Right lobe of liver (tissue), 6 donors: ENCODE data around the gene ARHGAP12. TPM values are rescaled to one million over a fixed set of nuclear protein-coding genes. Genes with fewer than 3 reads are reported as not detected.

ENCODE experiments used
- ATAC-seq, 4 donors: fragments of 200-7000 bp; cut with Tn5 transposase; one replicate each; pipeline ENCODE4 v1.9.1; 2020; ENCODE audit warnings: mild to moderate bottlenecking in 4 of 4, moderate library complexity in 4 of 4
- DNase-seq, 3 donors: peaks; one replicate each; pipeline ENCODE4 v3.0.0-alpha.2; 2020
- H3K27ac ChIP-seq, 3 donors: fragments of 200-600 bp; one replicate each; pipeline ENCODE4 v1.8.0; 2022
- H3K27me3 ChIP-seq, 2 donors: fragments of 200-600 bp; one replicate each; pipeline ENCODE4 v1.8.0; 2022
- H3K36me3 ChIP-seq, 4 donors: fragments of 200-600 bp; sonication (generic) in 1 of 4; one replicate each; pipeline versions ENCODE4 v1.5.1 to v1.8.0; 2017 to 2022; ENCODE audit warnings: control low read depth in 1 of 4
- H3K4me1 ChIP-seq, 4 donors: fragments of 200-600 bp; sonication (generic) in 1 of 4; one replicate each; pipeline versions ENCODE4 v1.5.1 to v1.8.0; 2017 to 2022; ENCODE audit warnings: control low read depth in 1 of 4
- H3K4me3 ChIP-seq, 3 donors: fragments of 200-600 bp; one replicate each; pipeline ENCODE4 v1.8.0; 2022
- H3K9me3 ChIP-seq, 4 donors: fragments of 200-600 bp; sonication (generic) in 1 of 4; one replicate each; pipeline versions ENCODE4 v1.5.1 to v1.8.0; 2017 to 2022; ENCODE audit warnings: control low read depth in 1 of 4
- POLR2A ChIP-seq: fragments of 450-650 bp; IDR thresholded peaks from one replicate; pipeline ENCODE4 v1.6.1; 2017; ENCODE audit warnings: antibody characterized with exemption, mild to moderate bottlenecking
- WGBS: methylation state at CpG from one replicate; pipeline ENCODE4 v1.1.6; 2018; ENCODE audit warnings: low coverage, low lambda C conversion rate; ENCODE audit not compliant: insufficient coverage; ENCODE audit errors: missing lambda C conversion rate; 5-methylcytosine and 5-hydroxymethylcytosine counted together
- intact Hi-C, 2 donors: fragments of 100-400 bp; cut with DNase I; formaldehyde crosslinking; loops; one replicate each; pipeline versions ENCODE4 v1.11.2 to v1.14.1; 2022
- total RNA-seq, 6 experiments: library from RNA; depleted of rRNA in 2 of 6; stranded (reverse); fragments of >200 nt in 2 of 6; fragmentation: NEBNext Ultra II Directional in 3 of 6; extraction: Animal tissue kit (Norgen Biotek cat#: 25700) in 3 of 6; gene quantifications; one replicate each; pipeline versions ENCODE4 v1.1.0 to v1.2.4, GENCODE V29; 2016 to 2023
- TF ChIP-seq, protein P1 (sequence below), 4 donors: fragments of 200-600 bp in 3 of 4; fragments of 450-650 bp in 1 of 4; IDR thresholded peaks; one replicate each; pipeline versions ENCODE4 v1.5.1 to v1.8.0; 2016 to 2022; ENCODE audit warnings: antibody characterized with exemption in 4 of 4, mild to moderate bottlenecking in 2 of 4
- donor health status: DM: no; HTN: yes; CAD: no.
- donor health status: DM: no; HTN: no; CAD: no.
- donor health status: DM: no; HTN: no; CAD: no.
- donor health status: DM: no; HTN: yes; CAD: no.
- donor health status: DM: no; HTN: yes; CAD: no.

ARHGAP12 gene
- total RNA-seq, 6 experiments from 2014 or later: 12.1 to 24.8 (median 17.6) TPM

DNA sequence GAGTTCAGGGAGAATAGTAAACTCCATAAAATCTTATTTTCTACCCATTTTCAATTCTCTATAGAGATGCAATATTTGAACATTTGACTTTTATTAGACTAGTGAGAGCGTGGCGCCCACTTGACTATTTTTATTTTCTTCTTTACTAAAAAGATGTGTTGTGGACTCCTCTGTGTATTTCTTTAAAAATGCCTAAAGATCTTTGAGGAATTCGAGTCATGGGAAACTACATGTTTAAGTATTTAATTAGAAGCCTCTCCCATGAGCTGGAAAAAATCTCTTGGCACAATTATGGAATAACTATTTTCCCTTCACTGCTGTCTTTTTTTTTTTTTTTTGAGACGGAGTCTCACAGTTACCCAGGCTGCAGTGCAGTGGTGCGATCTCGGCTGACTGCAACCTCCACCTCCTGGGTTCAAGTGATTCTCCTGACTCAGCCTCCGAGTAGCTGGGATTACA, 124.2 kb downstream of the ARHGAP12 start:
- WGBS: 95% methylated on average over 7 of the region's 7 CpGs
- intact Hi-C loops: no loop called here
- Histone ChIP-seq H3K27ac (no peak overlapping the region), H3K9me3 (no peaks in the 10 kb centered on the region), H3K4me1 (no peaks in the 10 kb centered on the region), H3K27me3 (no peaks in the 10 kb centered on the region), H3K36me3 (peaks cover 0 to 5% (median 0%) of the 10 kb centered on the region in 4 donors), H3K4me3 (no peak overlapping the region)
- DNase-seq (no peak), ATAC-seq (no peak)
- no peak for TF ChIP-seq POLR2A
- TF ChIP-seq, protein P1, sequence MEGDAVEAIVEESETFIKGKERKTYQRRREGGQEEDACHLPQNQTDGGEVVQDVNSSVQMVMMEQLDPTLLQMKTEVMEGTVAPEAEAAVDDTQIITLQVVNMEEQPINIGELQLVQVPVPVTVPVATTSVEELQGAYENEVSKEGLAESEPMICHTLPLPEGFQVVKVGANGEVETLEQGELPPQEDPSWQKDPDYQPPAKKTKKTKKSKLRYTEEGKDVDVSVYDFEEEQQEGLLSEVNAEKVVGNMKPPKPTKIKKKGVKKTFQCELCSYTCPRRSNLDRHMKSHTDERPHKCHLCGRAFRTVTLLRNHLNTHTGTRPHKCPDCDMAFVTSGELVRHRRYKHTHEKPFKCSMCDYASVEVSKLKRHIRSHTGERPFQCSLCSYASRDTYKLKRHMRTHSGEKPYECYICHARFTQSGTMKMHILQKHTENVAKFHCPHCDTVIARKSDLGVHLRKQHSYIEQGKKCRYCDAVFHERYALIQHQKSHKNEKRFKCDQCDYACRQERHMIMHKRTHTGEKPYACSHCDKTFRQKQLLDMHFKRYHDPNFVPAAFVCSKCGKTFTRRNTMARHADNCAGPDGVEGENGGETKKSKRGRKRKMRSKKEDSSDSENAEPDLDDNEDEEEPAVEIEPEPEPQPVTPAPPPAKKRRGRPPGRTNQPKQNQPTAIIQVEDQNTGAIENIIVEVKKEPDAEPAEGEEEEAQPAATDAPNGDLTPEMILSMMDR (IDR thresholded peaks at IDR 0.05): no peak

DNA sequence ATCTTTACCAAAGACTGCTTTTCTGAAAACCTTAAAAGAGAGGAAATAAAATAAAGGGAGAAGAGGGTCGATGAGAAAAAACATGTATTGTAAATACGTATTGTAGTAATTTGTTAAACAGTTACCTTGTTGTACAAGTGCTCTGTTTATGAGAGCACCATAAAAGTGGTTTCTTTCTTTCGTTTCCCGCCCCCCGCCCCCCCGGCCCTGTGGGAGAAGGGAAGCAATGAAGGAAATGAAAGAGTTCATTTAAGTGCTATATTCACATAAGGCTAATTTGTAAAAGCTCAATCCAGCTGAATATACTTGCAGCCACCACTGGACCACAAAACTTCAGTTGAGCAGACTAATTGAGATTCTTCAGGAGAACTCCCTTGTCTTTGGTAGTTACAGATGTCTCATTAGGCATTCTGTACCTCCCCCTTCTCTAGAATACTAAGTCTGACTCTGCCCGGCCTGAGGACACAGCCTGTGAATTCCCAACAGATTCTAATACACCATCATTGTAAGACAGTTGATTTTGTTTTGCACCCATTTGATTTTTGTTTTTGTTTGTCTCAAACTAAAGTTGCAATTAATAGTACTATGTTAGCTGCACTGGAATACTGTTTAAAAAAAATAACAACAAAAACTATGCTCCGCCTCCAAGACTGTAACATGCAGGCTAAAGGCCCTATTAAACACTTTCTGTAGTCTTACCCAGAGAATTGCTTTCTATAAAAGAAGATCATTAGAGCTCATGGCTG, 124.9 kb downstream of the ARHGAP12 start:
- Histone ChIP-seq H3K4me1 (no peaks in the 10 kb centered on the region), H3K9me3 (no peaks in the 10 kb centered on the region), H3K27ac (no peak overlapping the region), H3K36me3 (peaks cover 0 to 5% (median 0%) of the 10 kb centered on the region in 4 donors), H3K27me3 (no peaks in the 10 kb centered on the region), H3K4me3 (no peak overlapping the region)
- ATAC-seq (no peak), DNase-seq (no peak)
- TF ChIP-seq, protein P1 (IDR thresholded peaks at IDR 0.05): no peak
- no peak for TF ChIP-seq POLR2A
- intact Hi-C loops: no loop called here
- WGBS: 92% methylated on average over 4 of the region's 8 CpGs

DNA sequence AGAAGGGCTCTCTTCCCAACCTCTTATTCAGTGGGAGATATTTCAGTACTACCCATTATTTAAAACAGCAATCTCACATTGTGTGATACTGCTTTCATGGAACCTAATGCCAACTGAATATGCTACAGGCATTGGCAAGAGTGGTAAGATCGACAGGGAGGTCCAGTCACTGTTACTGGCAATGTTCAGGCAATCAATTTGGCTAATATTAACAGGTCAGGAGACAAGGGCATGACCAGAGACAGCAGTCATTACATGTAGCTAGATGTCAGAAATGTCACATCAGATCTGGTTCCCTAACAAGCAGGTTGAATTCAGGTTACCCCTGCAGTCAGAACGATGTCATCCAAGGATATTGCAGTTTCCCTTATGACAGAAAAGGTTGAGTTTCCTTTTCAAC, 129.4 kb downstream of the ARHGAP12 start:
- Histone ChIP-seq H3K4me1 (no peaks in the 10 kb centered on the region), H3K27ac (no peak overlapping the region), H3K9me3 (no peaks in the 10 kb centered on the region), H3K27me3 (no peaks in the 10 kb centered on the region), H3K4me3 (no peak overlapping the region), H3K36me3 (no peaks in the 10 kb centered on the region)
- intact Hi-C loops: no loop called here
- WGBS: 38% methylated on average over 1 of the region's 2 CpGs
- DNase-seq (no peak), ATAC-seq (peak; percentile 10 to 81 (median 66))
- TF ChIP-seq POLR2A: no peak
- TF ChIP-seq, protein P1 (IDR thresholded peaks at IDR 0.05): no peak

DNA sequence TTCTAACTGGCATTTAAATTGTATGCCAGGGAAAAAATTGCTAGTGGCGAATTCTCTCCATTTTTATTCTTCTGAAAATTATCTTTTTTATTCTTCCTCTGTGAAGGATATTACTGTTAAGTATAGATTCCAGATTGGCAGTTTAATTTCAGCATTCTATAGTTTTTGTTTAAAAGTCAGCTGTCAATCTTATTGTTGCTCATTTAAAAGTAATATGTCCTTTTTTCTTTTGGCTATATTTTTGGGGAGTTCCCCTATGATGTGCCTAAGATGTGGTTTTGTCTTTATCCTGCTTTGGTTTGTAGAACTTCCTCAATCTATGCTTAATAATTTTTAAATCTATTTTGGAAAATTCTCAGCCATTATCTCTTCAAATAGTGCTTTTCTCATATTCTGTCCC, 135.9 kb downstream of the ARHGAP12 start:
- intact Hi-C loops: no loop called here
- ATAC-seq (no peak), DNase-seq (no peak)
- Histone ChIP-seq H3K9me3 (no peaks in the 10 kb centered on the region), H3K36me3 (no peaks in the 10 kb centered on the region), H3K4me3 (no peak overlapping the region), H3K4me1 (no peaks in the 10 kb centered on the region), H3K27ac (no peak overlapping the region), H3K27me3 (no peaks in the 10 kb centered on the region)
- WGBS: 100% methylated on average over 1 of the region's 1 CpG
- no peak for TF ChIP-seq POLR2A
- TF ChIP-seq, protein P1 (IDR thresholded peaks at IDR 0.05): no peak
